ENCODE data around the gene TMEM200A. TPM values are rescaled to one million over a fixed set of nuclear protein-coding genes. Genes with fewer than 3 reads are reported as not detected.

TMEM200A gene
- total RNA-seq, 1 donor from 2014 or later, result 6.8 TPM

- Mint-ChIP-seq H3K9me3 (ENCODE audit: low read depth) (no peaks in the 10 kb centered on the region), H3K4me1 (ENCODE audit: low read depth) (peaks cover 13% of the 10 kb centered on the region), H3K27ac (ENCODE audit: unreplicated experiment) (no peak overlapping the region), H3K36me3 (ENCODE audit: low read depth) (peaks cover 1% of the 10 kb centered on the region), H3K27me3 (ENCODE audit: low read depth) (peaks cover 3% of the 10 kb centered on the region), H3K4me3 (ENCODE audit: unreplicated experiment) (no peak overlapping the region)
- TF ChIP-seq CTCF (IDR thresholded peaks at IDR 0.05), result no peak
- no peak for DNase-seq (ENCODE audit: low spot score)
Observed at GRCh38 chr6:130369831-130370230, 4.0 kb downstream of the TMEM200A start.

- Mint-ChIP-seq H3K27me3 (ENCODE audit: low read depth) (peaks cover 2% of the 10 kb centered on the region), H3K27ac (ENCODE audit: unreplicated experiment) (no peak overlapping the region), H3K36me3 (ENCODE audit: low read depth) (peaks cover 1% of the 10 kb centered on the region), H3K9me3 (ENCODE audit: low read depth) (no peaks in the 10 kb centered on the region), H3K4me3 (ENCODE audit: unreplicated experiment) (no peak overlapping the region), H3K4me1 (ENCODE audit: low read depth) (peaks cover 7% of the 10 kb centered on the region)
- TF ChIP-seq CTCF (IDR thresholded peaks at IDR 0.05), result no peak
- DNase-seq (ENCODE audit: low spot score), result no peak
Observed at GRCh38 chr6:130371921-130372420, 6.2 kb downstream of the TMEM200A start.

- no peak overlapping the region for H3K4me3 Mint-ChIP-seq (ENCODE audit: unreplicated experiment)
- DNase-seq (ENCODE audit: low spot score), result no peak
- H3K9me3 Mint-ChIP-seq (ENCODE audit: low read depth), result no peaks in the 10 kb centered on the region
- peaks cover 5% of the 10 kb centered on the region for H3K4me1 Mint-ChIP-seq (ENCODE audit: low read depth)
- H3K27ac Mint-ChIP-seq (ENCODE audit: unreplicated experiment), result no peak overlapping the region
- H3K36me3 Mint-ChIP-seq (ENCODE audit: low read depth), result peaks cover 1% of the 10 kb centered on the region
- H3K27me3 Mint-ChIP-seq (ENCODE audit: low read depth), result peaks cover 2% of the 10 kb centered on the region
- no peak for TF ChIP-seq CTCF (IDR thresholded peaks at IDR 0.05)
Observed at GRCh38 chr6:130372786-130373185, 7.0 kb downstream of the TMEM200A start.

GRCh38 chr6:130373992-130374391, 8.2 kb downstream of the TMEM200A start:
- Mint-ChIP-seq H3K36me3 (ENCODE audit: low read depth) (peaks cover 1% of the 10 kb centered on the region), H3K27me3 (ENCODE audit: low read depth) (peaks cover 2% of the 10 kb centered on the region), H3K4me1 (ENCODE audit: low read depth) (no peaks in the 10 kb centered on the region), H3K9me3 (ENCODE audit: low read depth) (no peaks in the 10 kb centered on the region), H3K27ac (ENCODE audit: unreplicated experiment) (no peak overlapping the region), H3K4me3 (ENCODE audit: unreplicated experiment) (no peak overlapping the region)
- DNase-seq (ENCODE audit: low spot score), result no peak
- no peak for TF ChIP-seq CTCF (IDR thresholded peaks at IDR 0.05)

- Mint-ChIP-seq H3K27ac (ENCODE audit: unreplicated experiment) (no peak overlapping the region), H3K36me3 (ENCODE audit: low read depth) (no peaks in the 10 kb centered on the region), H3K4me3 (ENCODE audit: unreplicated experiment) (no peak overlapping the region), H3K4me1 (ENCODE audit: low read depth) (no peaks in the 10 kb centered on the region), H3K9me3 (ENCODE audit: low read depth) (no peaks in the 10 kb centered on the region), H3K27me3 (ENCODE audit: low read depth) (no peaks in the 10 kb centered on the region)
- TF ChIP-seq CTCF (IDR thresholded peaks at IDR 0.05), result no peak
- DNase-seq (ENCODE audit: low spot score), result no peak
Observed at GRCh38 chr6:130376936-130377335, 11.1 kb downstream of the TMEM200A start.

Data from chondrocyte (in vitro differentiated cells).